AG08395 (cell line): ENCODE data around the gene FBXO7.

Experiments used
- DNase-seq: peaks from one replicate; pipeline ENCODE4 v3.0.0; 2012; ENCODE audit warnings: mixed read lengths, low spot score

FBXO7 gene

DNA sequence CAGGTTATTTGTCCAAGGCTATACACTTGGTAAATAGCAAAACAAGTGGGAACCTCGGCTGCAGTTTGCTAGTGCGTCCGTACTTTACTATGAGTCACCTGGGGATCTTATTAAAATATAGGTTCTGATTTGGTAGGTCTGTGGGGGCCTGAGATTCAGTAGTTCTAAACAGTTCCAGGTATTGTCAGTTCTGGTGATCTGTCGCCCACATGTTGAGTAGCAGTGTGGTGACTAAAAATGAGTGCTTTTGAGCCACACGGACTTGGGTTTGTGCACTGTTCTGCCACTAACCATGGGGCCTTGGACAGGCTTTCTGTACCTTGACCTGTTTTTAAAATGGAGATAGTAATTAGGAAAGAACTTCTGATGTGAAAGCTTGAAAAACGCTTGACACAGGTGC lies 15.7 kb downstream of the FBXO7 start:
- DNase-seq, result no peak

DNA sequence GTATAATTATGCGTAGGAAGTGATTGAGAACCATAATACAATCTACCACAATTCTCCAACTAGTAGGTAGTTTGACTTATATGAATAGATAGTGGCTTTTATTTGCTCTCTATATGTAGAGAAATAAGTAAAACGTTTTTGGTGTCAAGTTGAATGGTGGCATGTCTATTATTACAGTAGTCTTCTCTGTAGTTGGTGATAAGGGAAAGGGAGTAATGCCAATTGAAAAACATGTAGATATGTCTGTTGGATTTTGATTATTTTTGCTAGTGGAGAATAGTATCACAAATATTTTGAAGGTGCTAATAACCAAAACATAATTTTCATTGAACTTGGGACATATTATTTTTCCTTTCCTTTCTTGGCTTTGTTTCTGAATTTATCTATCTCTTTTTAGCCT lies 17.5 kb downstream of the FBXO7 start:
- no peak for DNase-seq

DNA sequence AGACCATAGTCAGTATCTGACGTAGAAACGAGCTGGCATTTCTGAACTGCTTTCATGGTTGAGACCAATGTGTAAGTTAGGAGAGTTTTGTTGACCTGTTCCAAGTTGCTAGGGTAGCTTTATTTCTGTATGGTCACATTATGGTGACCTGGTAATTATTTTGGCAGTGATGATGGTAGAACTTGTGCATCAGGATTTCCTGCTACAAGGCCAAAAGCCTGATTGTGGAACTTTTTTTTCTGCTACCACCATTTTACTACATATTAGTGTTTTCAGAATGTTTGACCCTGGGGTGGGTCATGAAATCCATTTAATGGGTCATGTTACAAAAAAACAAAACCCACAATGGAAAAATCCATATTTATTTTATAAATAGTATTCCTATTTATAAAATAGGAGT lies 18.9 kb downstream of the FBXO7 start:
- DNase-seq, result no peak

DNA sequence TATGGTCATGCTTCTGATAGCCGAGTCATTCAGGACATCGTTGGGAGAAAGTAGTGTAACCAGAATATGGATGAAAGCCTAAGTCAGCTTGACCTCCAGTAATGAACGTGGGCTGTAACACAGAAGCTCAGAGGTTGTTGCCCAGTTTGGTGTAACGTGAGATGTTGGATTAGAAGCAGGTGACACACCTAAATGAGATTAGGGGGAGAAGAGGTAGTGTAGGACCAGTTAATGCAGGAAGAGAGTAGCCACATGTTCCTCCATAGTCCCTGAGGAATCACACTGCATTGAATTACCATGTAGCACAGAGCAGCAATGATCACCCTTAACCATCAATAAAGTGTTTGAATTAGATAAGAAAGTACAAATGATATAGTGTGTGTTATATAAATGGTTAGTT lies 20.4 kb downstream of the FBXO7 start:
- no peak for DNase-seq

DNA sequence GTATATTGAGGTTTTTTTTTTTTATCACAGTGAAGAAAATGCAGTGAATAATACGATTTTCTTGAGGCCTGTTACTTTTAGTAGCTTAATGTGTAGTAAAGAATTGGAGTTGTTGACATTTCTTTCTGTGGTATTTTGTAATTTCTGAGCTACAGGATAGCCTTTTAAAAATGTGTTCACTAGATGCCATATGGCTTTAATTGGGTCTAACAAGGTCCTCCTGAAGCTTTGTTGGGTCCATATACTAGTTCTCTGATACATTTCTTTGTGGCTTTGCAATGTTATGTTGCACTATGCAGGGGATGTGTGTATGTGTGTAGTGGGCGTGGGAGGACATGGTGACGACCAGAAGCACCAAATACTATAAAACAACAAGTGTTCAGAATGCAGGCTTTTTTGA lies 25.1 kb downstream of the FBXO7 start:
- no peak for DNase-seq

DNA sequence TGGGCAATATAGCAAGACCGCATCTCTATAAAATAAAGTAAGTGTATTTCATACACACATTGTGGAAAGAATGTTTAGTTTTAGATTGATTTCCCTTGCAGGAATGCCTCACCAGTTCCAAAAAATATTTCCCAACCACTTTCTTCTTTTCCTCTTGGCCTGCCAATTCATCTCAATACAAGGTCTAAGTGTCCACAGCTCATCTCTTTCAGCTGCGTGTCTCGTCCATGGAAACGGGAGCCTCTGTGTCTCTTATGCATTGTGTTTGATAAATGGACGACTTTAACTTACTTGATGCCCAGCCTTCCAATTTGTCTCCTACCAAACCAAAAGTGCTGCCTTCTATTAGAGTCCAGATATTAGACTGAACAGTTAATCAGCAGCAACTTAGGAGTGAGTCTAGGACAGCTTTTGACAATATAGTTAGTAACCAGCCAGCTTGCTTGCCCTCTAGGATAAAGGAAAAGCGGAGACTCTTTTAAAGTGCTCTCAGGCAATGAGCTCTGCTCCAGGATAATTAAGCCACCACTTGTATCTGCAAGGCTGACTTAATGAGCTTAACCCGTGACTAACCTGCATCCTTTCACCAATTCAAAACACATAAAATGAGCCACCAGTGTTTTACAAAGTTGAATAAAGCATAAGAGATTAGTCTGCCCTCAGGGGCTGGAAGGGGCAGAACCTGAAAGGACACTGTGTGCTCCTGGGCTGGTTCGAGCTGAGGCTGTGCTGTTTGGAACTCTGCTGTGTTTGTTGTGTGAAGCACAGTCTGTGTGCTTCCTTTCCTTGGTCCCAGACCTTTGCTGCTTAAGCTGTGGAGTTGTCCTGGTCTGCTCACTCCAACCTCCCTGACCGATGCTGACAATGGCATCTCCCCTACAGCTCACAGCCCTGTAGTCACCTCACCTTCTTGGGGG lies 27.5 kb downstream of the FBXO7 start:
- peak; percentile 25 for DNase-seq

DNA sequence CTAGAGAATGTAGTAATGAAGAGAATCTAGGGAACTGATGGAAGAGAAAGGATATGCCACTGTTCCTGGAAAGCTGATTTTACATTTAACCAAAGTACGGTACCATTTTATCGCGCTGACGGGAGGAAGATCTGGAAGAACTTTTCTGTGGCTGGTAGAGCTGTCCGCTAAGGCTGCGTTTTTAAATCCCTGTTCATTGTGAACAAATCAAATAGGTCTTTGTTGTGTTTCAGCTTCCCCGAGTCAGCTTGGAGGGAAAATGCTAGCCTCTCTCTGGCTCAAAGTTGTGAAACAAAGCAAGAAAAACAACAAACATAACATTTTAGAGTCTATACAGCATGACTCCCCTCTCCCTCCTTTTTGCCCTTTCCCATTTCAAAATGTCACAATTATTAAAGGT lies 34.4 kb downstream of the FBXO7 start:
- no peak for DNase-seq

DNA sequence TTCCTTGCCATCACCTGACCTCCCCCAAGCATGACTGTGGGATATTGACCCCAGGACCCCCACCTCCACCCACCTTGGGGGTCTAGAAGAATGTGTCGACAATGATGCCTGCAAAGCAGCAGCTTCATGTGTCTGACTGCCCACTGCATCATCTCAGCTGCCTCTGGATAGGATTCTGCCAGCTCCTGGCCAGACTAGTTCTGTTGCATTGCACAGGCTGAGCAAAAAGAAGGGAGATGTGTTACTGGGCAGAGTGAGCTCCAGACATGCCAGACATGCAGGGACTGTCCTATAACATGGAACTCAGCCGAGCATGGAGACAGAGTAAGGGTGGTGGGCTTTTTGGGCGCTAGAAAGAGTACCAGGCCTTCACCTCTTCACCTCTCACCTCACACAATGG lies 36.7 kb downstream of the FBXO7 start:
- DNase-seq, result no peak

DNA sequence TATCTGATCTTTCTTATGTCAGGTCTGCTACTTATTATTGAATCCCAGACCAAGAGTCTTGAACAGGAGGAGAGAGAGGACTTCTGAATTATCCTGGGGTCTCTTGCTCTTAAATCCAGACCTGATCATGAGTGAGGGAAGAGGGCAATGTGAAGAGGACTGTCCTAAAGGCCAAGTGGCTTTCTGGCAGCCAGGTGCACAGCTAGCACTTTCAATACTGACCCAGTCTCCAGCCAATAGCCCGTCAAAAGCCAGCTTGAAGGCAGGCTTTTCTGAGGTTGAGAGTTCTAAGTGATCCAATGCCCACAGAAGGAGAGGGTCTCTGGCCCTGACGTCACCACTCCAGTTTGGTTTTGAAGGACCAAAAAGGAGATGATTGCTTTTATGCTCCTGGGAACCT lies 37.2 kb downstream of the FBXO7 start:
- no peak for DNase-seq

DNA sequence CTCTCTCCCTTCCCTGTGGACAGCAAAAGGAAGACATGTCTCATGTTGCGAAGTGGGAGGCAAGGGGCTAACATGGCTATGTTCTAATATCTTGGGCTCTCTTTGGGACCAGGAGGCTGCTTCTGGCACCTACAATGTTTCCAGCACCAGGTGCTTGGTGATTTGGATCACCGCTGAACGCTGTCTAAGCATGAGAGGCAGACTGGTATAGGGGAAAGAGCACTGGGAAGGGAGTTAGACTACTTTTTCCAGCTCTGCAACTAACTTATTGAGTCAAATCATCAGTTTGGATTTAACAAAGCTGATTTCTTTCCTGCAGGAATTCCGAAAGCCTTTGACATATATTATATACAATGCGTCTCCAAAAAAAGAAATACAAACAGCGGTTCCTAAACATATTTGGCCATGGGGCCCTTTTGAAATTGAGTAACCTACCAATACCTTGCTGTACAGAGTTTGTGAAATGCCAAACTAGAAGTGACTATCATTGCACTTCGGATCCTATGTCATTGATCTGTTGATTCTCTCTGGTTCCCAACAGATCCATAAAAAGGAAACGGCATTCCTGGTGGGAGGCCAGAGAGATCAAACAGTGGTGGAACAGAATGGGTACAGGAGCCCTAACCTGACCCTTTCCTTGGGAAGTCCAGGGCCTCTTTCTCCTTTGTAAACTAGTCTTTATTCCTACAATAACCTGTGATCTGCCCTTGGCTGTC lies 37.8 kb downstream of the FBXO7 start:
- no peak for DNase-seq

DNA sequence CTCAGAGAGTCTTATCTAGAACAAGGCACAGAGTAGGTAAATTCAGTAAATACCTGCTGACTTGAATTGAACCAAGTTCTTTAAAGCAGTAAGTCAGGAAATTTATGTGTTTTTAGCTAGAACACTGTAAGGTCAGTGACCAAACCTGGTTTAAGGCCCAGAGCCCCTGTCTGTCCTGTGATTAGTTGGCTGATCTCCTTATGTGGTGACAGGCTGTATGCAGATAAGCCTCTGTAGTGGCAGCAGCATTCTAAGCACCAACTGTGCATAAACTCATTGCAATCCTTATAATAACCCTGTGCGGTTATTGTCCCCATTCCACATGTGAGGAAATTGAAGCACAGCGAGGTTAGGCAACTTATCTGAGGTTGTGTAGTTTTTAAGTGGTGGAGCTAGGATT lies 40.5 kb downstream of the FBXO7 start:
- no peak for DNase-seq

DNA sequence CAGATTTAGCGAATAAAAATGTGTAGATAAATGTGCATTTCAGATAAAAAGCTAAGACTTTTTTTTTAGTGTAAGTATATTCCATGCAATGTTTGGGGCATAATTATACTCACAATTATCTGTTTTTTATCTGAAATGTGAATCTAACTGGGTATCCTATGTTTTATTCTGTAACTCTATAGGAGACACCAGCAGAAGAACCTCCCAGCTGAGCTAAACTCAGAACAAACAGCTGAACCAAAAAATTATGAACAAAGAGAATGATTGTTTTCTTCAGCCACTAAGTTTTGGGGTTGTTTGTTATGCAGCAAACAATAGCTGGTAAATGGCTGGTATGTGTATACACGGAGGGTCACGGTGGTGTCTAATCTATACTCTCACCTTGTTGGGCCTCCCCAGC lies 42.9 kb downstream of the FBXO7 start:
- DNase-seq, result no peak

DNA sequence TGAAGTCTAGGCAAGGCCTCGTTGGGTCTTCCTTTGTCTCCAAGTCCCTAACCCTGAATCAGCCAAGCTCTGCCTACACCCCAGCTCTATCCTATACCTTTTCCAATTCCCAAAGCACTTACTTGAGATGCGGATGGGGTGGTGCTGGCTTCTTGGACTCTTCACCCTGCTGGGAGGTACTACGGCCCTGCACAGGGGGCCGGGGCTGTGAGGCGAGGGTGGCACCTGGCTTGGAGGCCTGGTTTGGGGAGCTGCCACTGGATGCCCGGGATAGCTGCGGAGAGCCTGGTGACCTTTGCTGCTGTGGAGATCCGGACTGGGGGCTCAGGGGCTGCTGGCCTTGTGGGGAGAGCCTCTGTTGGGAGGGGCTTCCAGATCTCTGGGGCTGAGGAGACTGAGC lies 43.3 kb downstream of the FBXO7 start:
- no peak for DNase-seq

DNA sequence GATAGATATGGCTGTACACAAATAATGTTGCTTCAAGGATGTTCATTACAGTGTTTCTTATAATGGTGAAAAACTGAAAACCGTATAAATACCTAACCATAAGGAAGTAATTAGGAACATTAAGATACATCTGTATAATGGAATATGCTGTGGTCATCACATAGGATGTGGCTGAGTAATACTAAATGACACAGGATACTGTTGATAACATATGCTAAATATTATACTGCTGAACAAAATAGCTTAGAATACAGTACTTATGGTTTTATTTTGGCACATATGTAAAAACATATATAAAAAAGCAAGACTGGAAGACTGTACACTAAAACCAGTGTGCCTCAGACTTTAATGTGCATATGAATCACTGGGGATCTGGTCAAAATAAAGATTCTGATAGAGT lies 43.8 kb downstream of the FBXO7 start:
- no peak for DNase-seq

DNA sequence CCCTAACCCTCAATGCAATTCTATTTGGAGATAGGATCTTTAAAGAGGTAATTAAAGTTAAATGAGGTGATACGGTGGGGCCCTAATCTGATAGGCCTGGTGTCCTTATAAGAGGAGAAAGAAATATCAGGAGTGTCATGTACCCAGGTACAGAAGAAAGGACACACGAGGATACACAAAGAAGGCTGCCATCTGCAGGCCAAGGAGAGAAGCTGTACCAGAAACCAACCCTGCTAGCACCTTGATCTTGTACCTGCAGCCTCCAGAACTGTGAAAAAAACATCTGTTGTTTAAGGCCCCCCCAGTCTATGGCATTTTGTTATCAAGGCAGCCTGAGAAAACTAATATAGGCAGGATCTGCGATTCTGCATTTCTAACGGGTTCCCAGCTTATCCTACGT lies 44.2 kb downstream of the FBXO7 start:
- DNase-seq, result no peak

DNA sequence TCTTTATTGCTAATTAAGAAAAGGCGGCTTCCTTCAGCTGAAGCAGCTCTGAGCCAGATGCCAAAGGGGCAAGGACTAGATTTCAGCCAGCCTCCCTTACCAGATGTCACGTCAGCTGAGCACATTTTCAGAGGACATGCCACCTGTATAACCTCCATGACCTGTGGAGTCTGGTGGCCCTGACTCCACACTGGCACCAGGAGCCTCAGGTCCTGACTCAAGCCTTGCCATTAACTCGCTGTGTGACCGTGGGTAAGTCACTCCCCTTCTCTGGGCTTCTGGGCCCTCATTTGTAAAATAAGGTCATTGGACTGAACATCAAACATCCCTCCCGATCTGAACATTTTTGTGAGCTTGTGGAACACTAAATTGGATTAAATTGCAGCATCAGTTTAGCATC lies 46.0 kb downstream of the FBXO7 start:
- no peak for DNase-seq

DNA sequence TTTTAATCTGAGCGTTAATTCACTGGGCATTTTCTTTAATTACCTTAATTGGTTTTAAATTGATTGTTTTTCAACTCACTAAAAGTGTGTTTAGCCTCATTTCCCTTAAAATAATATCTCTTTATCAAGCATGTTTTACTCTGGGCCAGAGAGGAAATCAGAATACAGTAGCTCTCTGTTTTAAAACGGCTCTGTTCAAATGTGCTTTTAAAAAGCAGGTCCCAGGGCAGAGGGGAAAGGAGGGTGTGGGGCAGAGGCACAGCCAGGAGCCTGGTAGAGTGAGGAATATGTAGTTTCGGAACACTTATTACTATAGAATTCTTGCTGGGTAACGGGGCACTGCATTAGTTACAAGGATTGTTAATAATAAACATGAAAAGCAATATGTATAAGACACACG lies 47.6 kb downstream of the FBXO7 start:
- DNase-seq, result no peak

DNA sequence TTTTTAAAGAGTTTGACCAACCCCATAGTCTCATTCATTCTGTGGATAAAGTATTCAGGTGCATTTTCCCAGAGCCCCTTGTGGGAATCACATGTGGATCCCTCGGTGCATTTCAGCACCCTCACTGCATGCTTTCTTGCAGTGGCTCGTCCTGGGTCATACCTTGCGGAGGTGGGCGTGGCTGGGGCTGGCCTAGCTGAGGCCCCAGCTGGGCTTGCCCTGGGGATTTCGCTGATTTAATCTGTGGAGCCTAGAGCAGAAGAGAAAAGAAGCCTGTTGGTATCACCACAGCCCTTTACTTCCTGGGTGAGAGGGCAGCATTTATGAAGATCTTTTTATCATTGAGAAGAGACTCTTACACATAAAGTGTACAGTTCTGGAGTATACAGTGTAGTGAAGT lies 53.1 kb downstream of the FBXO7 start:
- DNase-seq, result no peak

DNA sequence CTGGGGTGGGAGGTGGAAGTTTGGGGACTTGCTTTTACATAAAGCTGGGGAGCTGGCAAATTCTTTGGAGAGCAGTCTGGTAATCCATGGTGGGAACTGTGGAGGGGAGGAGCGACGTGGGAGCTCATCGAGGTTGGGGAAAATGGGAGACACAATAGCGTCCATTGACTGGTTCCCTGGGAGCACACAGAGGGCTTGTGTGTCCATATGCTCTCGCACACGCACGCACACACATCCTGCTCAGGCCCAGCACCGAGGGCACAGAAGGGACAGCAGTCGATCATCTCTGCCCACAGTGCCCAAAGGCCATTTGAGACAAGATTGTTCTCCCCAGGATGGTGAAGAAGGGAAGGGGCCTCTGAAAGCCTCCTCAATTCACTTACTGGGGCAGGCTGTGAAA lies 53.7 kb downstream of the FBXO7 start:
- DNase-seq, result no peak

DNA sequence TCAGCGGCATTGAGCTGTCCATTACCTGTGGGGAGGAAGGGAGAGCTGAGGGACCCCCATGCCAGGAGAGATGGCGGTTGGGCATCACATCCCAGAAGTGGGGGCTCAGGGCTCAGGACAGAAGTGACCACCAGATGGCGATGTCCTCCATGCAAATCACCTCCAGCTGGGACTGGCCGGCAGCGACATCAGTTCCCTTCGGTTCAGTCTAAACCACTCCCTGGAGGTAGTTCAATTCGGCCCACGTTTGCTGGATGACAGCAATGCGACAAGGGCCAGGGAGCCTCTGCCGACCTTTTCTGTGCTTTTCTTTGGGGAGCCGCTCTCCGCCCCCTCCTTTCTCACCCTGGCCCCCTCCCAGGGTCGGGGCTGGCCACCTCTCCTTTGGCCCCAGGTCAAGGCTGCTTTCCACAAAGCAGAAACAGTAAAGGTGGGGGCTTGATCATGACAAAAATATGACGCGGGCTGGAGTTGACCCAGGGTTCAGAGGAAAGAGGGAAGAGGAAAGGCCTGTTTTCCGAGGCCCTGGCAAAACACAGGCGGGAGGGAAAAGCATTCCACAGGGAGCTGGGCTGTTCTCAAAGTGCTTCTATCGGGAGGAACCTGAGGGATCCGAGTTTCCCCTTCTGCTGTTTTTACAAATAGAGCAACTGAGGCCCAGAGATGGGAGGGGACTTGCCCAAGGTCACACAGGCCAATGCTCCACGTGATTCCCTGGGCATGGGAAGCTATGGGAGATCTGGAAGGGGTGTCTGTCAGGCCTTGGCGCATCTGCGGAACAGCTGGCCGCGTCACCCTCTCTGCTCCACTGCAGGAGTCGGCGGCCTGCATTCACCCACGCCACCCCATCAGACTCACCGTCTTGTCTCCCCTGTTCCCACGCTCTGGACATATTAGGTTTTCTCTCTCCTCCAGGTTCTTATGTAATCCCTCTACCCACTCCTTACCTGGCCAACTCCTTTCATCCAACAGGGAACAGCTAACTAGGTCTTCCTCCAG lies 54.7 kb downstream of the FBXO7 start:
- DNase-seq, result peak; percentile 87

DNA sequence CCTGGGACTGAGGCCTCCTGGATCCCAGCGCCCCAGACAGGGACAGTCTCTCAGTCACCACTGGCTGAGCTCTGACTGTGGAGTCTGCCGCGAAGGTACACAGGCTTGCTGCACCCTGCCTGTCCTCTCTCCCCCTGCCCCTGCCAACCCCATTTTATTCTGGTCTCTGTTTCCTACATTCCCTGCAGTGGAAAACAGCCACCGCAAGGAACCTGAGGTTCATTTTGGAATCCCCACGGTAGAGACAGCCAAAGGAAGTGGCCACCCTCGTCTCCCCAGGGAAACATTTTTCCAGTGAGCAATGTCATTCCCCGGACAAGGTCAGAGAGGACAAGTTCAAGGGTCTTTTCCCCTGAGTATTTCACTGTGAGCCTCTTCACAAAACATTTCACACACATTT lies 56.6 kb downstream of the FBXO7 start:
- peak; percentile 26 for DNase-seq
